SHP77 (cell line): ENCODE results near the gene NT5C2.
A peak's percentile ranks its signal among the peaks of the same experiment; 100 is the strongest.
"Not testable (repeated sequence)": the region's sequence is repeated elsewhere in the genome, so short reads cannot be mapped to it uniquely, and the experiment has no call there.

Experiments used
- DNase-seq, 2 experiments: peaks; one replicate each; lab custom pipeline; 2025; lab: John Stamatoyannopoulos, UW

The NT5C2 gene

GRCh38 chr10:103086799-103087198 is 106.3 kb downstream of the NT5C2 start:
- DNase-seq: no peak

GRCh38 chr10:103086261-103086660 is 106.8 kb downstream of the NT5C2 start:
- no peak for DNase-seq

GRCh38 chr10:103083977-103084320 is 109.1 kb downstream of the NT5C2 start:
- DNase-seq: no peak

- DNase-seq: no peak
Observed at GRCh38 chr10:103083266-103083976, 109.7 kb downstream of the NT5C2 start.

- no peak for DNase-seq
Observed at GRCh38 chr10:103082683-103083082, 110.4 kb downstream of the NT5C2 start.

- no peak for DNase-seq
Observed at GRCh38 chr10:103080891-103081581, 112.0 kb downstream of the NT5C2 start.

- no peak for DNase-seq
Observed at GRCh38 chr10:103079946-103080345, 113.1 kb downstream of the NT5C2 start.

GRCh38 chr10:103079100-103079499 is 114.0 kb downstream of the NT5C2 start:
- DNase-seq: no peak

- DNase-seq: no peak
Observed at GRCh38 chr10:103078676-103079075, 114.4 kb downstream of the NT5C2 start.

GRCh38 chr10:103078309-103078615 is 114.8 kb downstream of the NT5C2 start:
- no peak for DNase-seq

GRCh38 chr10:103077491-103078308 is 115.4 kb downstream of the NT5C2 start:
- no peak for DNase-seq

GRCh38 chr10:103077020-103077419 is 116.1 kb downstream of the NT5C2 start:
- no peak for DNase-seq

- no peak for DNase-seq
Observed at GRCh38 chr10:103072891-103073290, 120.2 kb downstream of the NT5C2 start.

GRCh38 chr10:103072276-103072675 is 120.8 kb downstream of the NT5C2 start:
- DNase-seq: no peak

GRCh38 chr10:103069453-103070331 is 123.4 kb downstream of the NT5C2 start:
- DNase-seq: peak; percentile 24 to 41

- no peak for DNase-seq
Observed at GRCh38 chr10:103067956-103068355, 125.1 kb downstream of the NT5C2 start.

- no peak for DNase-seq
Observed at GRCh38 chr10:103067484-103067883, 125.6 kb downstream of the NT5C2 start.

GRCh38 chr10:103067099-103067477 is 126.0 kb downstream of the NT5C2 start:
- DNase-seq: not testable (repeated sequence)

GRCh38 chr10:103066141-103067098 is 126.7 kb downstream of the NT5C2 start:
- no peak for DNase-seq

GRCh38 chr10:103064956-103065355 is 128.1 kb downstream of the NT5C2 start:
- DNase-seq: no peak
